ENCODE data around the gene HNRNPF.

DNA sequence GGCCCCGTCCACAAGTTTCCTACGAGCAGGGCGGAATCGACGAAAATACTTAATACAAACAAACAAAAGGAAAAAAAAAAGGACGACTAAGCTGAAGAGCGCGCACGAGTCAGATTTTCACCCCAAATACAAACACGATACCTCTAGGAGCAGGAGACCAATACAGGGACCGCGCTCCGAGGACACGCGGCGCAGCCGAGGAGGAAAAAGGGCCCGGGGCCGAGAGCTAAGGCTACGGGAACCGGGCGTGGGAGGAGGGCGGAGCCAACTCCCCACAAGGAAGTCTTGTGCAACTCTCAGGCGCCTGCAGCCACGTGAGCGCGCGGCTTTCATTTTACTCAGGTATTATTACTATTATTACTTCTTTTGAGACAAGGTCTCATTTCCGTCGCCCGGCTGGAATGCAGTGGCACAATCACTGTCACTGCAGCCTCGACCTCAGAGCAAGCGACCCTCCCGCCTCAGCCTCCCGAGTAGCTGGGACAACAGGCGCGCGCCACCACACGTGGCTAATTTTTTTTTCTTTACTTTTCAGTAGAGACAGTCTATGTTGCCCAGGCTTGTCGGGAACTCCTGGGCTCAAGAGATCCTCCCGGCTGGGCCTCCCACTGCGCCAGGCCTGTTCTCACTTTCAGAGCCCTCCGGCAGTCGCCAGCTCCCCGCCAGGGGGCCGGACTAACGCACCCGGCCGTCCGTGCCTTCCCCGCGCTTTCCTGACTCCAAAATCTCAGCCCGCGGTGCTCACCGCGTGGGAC lies 1.2 kb downstream of the HNRNPF start:
- TF ChIP-seq POLR2AphosphoS5 (IDR thresholded peaks at IDR 0.05) (peak; percentile 98), EP300 (IDR thresholded peaks at IDR 0.05) (no peak), POLR2A (IDR thresholded peaks at IDR 0.05) (peak; percentile 47 to 51)
- TF ChIP-seq, protein P1, sequence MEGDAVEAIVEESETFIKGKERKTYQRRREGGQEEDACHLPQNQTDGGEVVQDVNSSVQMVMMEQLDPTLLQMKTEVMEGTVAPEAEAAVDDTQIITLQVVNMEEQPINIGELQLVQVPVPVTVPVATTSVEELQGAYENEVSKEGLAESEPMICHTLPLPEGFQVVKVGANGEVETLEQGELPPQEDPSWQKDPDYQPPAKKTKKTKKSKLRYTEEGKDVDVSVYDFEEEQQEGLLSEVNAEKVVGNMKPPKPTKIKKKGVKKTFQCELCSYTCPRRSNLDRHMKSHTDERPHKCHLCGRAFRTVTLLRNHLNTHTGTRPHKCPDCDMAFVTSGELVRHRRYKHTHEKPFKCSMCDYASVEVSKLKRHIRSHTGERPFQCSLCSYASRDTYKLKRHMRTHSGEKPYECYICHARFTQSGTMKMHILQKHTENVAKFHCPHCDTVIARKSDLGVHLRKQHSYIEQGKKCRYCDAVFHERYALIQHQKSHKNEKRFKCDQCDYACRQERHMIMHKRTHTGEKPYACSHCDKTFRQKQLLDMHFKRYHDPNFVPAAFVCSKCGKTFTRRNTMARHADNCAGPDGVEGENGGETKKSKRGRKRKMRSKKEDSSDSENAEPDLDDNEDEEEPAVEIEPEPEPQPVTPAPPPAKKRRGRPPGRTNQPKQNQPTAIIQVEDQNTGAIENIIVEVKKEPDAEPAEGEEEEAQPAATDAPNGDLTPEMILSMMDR (IDR thresholded peaks at IDR 0.05): peak in 3 of 4 experiments; percentile 47 to 63 (median 58)

Data from gastroesophageal sphincter (tissue), 3 donors.